GM12864 (cell line): ENCODE measurements around the gene PTPRD.
"Not testable (repeated sequence)": the region's sequence is repeated elsewhere in the genome, so short reads cannot be mapped to it uniquely, and the experiment has no call there.

Experiments
- DNase-seq: peaks from one replicate; pipeline ENCODE4 v3.0.0-alpha.2; 2011; ENCODE audit warnings: low read depth
- H3K4me3 ChIP-seq: 2 replicates; pipeline ENCODE4 v1.5.1; 2011; ENCODE audit warnings: mild to moderate bottlenecking, low read depth, low read length, control low read depth
- TF ChIP-seq, protein P1 (sequence below): IDR thresholded peaks from 2 replicates; pipeline ENCODE4 v1.5.1; 2011; ENCODE audit warnings: low read depth, mild to moderate bottlenecking, moderate library complexity, low read length, control low read depth, inconsistent platforms; ENCODE audit errors: missing control alignments

PTPRD gene

DNA sequence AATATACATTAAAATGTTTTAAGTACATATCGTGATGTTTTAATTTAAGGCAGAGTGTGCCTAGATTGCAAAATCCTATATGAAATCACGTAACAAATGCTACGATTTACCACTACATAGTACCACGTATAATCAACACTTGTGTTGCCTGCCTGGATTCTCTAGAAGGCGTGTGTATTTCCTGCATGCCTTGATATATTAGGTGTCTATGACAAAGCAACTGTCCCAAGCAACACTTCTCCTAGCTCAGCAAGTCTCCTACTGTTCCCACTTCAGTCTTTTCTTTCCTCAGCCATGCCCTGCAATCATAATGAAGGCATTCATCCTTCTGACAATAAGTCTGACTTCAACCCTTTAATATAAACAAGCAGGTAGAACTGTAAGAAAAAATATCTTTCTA, 89.6 kb downstream of the PTPRD start:
- DNase-seq: no peak
- TF ChIP-seq, protein P1, sequence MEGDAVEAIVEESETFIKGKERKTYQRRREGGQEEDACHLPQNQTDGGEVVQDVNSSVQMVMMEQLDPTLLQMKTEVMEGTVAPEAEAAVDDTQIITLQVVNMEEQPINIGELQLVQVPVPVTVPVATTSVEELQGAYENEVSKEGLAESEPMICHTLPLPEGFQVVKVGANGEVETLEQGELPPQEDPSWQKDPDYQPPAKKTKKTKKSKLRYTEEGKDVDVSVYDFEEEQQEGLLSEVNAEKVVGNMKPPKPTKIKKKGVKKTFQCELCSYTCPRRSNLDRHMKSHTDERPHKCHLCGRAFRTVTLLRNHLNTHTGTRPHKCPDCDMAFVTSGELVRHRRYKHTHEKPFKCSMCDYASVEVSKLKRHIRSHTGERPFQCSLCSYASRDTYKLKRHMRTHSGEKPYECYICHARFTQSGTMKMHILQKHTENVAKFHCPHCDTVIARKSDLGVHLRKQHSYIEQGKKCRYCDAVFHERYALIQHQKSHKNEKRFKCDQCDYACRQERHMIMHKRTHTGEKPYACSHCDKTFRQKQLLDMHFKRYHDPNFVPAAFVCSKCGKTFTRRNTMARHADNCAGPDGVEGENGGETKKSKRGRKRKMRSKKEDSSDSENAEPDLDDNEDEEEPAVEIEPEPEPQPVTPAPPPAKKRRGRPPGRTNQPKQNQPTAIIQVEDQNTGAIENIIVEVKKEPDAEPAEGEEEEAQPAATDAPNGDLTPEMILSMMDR: no peak
- H3K4me3 ChIP-seq: no peak overlapping the region

DNA sequence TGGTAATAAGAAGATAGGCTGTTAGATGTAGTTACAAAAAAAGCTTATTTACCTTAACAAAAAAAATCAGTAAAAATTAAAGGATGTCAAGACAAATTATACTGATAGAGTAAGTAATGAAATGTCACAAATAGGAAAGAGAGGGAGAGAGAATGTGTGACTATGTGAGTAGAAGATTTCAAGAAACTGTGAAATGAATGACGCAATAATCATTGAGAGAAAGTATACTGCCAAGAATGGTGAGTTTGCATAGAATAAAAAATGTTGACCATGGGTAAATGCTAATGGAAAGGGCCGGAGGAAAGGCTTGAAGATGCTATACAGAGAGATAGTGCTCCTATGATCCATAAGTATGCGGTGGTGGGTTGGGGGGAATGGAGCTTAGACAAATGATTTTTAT, 100.7 kb downstream of the PTPRD start:
- no peak for DNase-seq
- TF ChIP-seq, protein P1: no peak

DNA sequence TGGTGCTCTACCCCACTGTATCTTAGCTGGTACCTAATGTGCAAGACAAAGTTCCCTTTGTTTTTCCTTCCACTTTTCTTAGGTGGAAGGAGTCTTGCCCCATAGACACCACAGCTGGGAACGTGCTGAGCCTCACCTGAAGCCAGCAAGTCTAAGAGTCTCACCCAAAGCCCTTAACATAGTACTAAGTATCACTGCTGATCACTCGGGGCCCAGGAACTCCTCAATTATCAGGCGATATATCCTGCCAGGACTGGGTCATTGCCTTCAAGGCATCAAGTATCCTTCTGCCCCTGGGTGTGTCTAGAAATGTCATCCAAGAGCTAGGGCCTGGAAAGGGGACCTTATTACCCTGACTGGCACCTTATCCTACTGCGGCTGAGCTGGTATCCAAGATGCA, 123.9 kb downstream of the PTPRD start:
- H3K4me3 ChIP-seq: no peak overlapping the region
- TF ChIP-seq, protein P1: no peak
- no peak for DNase-seq

More for the DNA sequence above, 100.7 kb downstream of the PTPRD start:
- no peak overlapping the region for H3K4me3 ChIP-seq

DNA sequence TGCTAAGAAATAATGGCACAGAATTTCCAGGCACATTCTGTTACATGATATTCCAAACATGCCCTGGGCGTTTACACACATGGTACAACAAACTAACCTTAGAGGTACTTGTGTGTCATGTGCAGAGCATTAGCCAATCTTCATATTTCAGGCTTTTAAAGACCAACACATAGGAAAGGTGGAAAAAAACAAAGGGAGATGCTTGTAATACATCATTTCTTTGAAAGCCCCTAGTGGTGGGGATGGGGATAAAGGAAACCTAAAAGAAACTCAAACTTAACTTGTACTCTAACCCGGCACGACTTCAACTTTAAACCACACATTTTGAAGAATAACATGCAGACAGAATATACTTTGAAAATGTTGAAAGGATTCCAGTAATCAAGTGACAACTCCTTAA, 133.6 kb downstream of the PTPRD start:
- no peak overlapping the region for H3K4me3 ChIP-seq
- TF ChIP-seq, protein P1: peak; percentile 20
- no peak for DNase-seq

DNA sequence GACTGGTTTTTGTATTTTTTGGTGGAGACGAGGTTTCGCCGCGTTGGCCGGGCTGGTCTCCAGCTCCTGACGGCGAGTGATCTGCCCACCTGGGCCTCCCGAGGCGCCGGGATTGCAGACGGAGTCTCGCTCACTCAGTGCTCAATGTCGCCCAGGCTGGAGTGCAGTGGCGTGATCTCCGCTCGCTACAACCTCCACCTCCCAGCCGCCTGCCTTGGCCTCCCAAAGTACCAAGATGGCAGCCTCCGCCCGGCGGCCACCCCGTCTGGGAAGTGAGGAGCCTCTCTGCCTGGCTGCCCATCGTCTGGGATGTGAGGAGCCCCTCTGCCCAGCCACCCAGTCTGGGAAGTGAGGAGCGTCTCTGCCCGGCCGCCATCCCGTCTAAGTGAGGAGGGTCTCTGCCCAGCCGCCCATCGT, 163.6 kb downstream of the PTPRD start:
- not testable (repeated sequence) for H3K4me3 ChIP-seq, DNase-seq

DNA sequence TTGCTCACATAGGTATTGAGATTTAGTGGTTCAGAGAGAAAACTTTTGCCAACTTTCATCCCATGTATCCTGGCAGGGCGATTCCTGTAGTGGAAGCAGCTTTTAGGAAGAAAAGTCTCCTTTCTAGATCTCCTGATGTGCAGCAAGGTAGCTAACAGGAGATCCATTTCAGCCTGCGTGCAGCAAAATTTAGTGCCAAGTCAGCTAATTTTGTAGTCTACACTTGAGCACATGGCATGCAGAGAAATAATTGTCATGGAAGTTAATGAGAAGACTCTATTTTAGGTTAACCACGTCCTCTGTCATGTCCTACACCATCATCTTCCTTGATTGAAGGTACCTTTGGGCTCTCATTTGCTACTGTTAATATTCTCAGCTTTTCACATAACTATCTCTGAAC, 165.8 kb downstream of the PTPRD start:
- no peak overlapping the region for H3K4me3 ChIP-seq
- TF ChIP-seq, protein P1: no peak
- no peak for DNase-seq

DNA sequence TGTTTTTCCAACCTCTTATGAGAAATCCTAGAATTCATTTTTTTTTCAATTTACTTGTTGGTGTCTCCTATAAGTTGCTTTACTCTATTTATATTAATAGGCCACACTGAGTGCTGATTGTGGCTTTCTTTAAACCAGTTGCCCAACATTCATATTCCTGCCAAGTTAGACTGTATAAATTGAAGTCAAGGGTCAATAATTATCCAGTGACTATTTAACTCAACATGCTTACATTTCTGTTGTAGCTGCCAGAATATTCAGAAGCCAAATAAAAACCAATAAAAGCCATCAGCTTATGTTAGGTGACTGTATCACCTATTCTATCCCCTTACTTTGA, 169.0 kb downstream of the PTPRD start:
- TF ChIP-seq, protein P1: no peak
- no peak for DNase-seq
- H3K4me3 ChIP-seq: no peak overlapping the region
